ENCODE measurements around the gene PPP2R5E.

PPP2R5E gene

DNA sequence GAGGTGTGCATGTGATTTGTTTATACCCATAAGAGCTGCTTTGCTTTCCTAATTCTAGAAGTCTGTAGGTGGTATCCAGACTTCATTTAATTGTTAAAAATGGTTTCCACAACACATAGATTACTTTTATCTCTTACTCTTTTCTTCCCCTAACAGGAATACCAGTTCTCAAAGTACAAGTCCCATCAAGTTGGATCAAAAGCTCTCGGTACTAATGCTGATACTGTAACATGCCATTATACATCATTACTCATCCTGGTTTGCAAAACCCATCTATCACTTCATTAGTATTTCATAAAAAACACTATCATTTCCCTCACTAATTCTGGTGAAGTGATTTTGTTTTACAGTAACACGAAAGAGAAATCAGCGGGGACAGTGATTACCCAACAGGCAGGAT, 94.3 kb downstream of the PPP2R5E start:
- no peak for DNase-seq
- no peak for TF ChIP-seq POLR2A (IDR thresholded peaks at IDR 0.05; ENCODE audit: low read length)
- TF ChIP-seq GATA1 (IDR thresholded peaks at IDR 0.05; ENCODE audit: low read depth, low read length) = no peak

DNA sequence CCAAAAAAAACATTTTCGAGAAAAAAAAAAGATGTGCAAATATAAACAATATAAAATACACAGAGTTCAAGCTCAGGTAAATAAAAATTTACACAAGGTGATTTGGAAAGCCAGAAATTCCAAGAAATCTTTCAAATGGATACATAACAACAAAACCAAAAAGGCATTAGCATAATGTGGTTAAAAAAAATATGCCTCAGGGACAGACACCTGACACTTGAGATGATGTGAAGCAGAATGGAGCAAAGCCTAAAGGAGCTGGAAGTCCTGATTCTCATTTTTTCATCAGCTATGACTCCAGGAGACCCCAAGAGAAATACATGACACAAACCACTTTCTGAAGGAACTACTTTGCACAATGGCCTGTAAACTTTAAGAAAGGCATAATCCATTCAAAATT, 98.6 kb downstream of the PPP2R5E start:
- no peak for DNase-seq
- TF ChIP-seq POLR2A (IDR thresholded peaks at IDR 0.05; ENCODE audit: low read length) (no peak), GATA1 (IDR thresholded peaks at IDR 0.05; ENCODE audit: low read depth, low read length) (no peak)

DNA sequence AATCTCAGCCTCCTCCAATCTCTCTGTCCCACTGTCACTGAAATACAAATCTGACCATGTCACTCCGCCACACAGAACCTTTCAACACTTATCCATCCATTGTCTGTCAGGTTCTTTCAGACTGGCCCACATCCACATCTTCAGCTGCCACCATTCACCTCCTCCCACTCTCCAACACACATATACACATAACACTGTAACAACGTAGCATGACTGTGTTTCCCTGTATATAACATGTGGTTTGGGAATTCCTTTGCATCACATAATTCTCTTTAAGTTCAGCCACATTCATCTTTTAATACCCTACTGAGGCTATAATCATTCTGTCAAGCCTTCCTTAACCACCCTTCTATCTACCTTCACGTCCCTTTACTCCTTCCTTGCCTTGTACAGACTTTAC, 99.2 kb downstream of the PPP2R5E start:
- TF ChIP-seq POLR2A (IDR thresholded peaks at IDR 0.05; ENCODE audit: low read length) (no peak), GATA1 (IDR thresholded peaks at IDR 0.05; ENCODE audit: low read depth, low read length) (no peak)
- DNase-seq = no peak

DNA sequence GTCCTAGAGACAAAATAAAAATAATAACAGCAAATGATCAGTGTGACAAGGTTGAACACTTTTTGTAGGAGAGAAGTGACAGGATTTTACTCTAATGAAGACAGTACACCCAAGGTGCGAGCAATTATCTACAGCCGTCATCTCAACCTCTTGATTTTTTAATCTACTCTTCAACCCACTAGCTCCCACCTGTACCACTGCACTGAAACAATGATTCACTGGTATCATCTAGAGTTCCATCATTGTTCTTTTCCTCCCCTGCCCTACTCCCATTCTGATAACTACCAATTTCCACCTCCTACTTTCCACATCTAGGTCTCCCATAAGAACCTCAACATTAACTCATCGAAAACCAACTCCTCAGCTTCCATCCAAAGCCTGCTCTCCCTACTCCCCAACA, 99.8 kb downstream of the PPP2R5E start:
- no peak for DNase-seq
- TF ChIP-seq GATA1 (IDR thresholded peaks at IDR 0.05; ENCODE audit: low read depth, low read length) = no peak

DNA sequence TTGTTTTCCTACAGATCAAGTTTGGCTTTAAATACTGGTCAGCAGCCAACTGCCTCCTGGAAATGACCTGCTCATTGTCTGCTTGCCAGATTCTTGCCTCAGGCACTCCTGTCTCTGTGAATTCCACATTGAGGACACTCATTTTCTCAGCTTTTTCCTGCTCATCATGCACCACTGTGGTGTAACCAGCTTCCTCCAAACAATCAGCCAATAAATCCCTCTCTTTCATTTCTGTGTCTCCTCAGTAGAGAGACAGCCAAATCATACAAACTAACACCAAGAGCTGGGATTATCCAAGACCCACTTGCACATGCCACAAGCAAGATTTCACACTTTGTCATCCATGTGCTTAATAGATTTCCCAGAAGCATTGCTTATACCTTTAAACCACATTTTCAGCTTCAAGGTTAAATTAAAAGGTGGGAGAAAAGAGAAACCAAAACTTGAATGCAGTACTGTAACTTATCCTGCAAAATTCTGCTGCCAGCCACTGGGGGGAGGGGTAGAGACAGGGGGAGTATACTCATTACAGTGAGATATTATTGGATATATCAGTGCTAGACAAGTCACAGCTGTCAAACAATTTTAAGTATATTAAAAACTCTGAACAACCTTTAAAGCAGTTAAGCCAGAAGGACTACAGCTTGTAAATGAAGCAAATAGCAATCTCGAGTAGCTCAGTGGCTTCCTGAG, 105.0 kb downstream of the PPP2R5E start:
- DNase-seq = peak; percentile 49 to 68
- TF ChIP-seq POLR2A (IDR thresholded peaks at IDR 0.05; ENCODE audit: low read length) = no peak
- no peak for TF ChIP-seq GATA1 (IDR thresholded peaks at IDR 0.05; ENCODE audit: low read depth, low read length)

DNA sequence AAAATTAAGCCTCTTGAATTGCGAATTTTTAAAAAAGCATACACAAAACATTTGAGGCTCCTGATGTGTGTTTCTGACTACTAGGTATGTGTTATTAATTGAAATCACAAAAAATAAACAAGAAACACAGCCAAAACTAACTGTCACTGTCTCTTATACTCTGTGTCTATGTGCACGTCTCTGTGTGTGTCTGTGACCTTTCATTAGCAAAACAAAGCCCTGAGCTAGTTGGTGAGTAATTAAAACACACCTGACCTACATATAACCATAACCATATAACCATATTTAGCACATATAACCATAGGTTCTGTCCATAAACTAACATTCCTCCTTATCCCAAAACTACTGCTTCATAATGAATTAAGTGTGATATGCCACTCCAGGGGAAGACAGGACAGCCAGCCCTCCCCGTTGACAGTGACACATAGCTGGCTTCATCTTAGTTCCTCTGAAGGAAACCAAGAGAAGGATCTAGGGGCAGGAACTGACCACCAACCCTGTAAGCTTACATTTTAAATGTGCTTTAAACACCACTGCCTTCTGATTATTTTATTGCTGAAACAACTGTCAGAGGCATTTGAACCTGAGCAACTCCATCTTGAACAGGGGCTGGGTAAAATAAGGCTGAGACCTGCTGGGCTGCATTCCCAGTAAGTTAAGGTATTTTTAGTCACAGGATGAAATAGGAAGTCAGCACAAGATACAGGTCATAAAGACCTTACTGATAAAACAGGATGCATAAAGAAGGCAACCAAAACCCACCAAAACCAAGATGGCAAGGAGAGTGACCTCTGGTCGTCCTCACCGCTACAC, 106.7 kb downstream of the PPP2R5E start:
- DNase-seq = no peak
- TF ChIP-seq POLR2A (IDR thresholded peaks at IDR 0.05; ENCODE audit: low read length) (no peak), GATA1 (IDR thresholded peaks at IDR 0.05; ENCODE audit: low read depth, low read length) (no peak)

DNA sequence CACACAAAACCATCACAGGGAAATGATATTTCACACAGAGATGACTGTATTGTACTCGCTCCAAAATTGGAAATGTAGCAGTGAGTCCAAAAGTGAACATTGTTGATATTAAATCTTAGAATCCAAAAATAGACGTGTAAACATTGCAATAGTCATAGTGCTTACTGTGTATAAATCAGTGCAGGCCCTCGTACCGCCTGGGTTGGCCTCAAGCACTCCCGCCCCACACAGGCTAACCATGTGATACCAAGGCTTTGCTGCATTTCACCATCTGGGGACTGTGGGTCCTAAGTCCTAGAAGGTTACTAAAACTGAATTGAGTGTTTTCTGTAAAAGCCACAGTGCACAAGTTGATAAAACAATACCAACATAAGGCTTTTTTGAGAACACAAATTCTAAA, 107.3 kb downstream of the PPP2R5E start:
- DNase-seq = no peak
- no peak for TF ChIP-seq POLR2A (IDR thresholded peaks at IDR 0.05; ENCODE audit: low read length)
- TF ChIP-seq GATA1 (IDR thresholded peaks at IDR 0.05; ENCODE audit: low read depth, low read length) = no peak

DNA sequence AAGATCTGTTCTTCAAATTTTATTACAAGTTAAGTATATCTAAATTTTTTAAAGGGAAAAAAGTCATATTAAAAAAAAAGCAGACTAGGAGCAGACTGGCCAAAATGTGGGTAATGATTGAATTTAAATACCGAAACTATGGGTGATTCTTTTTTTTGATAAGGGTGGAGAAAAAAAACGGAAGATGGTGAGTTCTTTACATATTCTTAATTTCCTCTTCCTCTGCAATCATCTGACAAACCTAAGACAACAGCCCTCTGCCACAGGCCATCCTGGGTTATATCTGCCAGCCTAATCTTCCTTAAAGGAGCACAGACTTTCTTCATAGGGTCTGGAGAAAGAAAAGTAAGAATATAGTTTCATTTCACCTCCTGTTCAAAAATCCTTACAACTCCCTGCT, 108.0 kb downstream of the PPP2R5E start:
- DNase-seq = no peak
- TF ChIP-seq GATA1 (IDR thresholded peaks at IDR 0.05; ENCODE audit: low read depth, low read length) (no peak), POLR2A (IDR thresholded peaks at IDR 0.05; ENCODE audit: low read length) (no peak)

DNA sequence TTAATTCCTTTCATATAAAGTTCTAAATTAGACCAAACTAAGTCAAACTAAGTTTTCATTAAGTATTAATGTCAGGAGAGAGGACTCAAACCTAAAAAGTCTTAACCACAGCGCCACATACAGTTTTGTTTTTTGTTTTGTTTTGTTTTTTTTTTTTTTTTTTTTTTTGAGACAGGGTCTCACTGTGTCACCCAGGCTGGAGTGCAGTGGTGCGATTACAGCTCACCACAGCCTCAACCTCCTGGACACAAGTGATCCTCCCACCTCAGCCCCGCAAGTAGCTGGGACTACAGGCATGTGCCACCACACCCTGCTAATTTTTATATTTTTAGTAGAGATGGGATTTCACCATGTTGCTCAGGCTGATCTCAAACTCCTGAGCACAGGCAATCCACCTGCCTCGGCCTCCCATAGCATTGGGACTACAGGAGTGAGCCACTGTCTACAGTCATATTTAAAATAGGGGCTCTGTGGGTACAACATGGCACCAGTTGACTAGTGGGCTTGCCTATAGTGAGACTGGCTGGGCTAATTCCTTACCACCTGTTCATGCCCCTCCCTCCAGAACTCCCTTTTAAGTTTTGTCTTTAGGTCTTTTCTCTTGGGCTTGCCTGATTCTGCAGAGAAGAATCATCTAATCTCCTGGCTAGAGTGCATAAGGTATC, 110.2 kb downstream of the PPP2R5E start:
- DNase-seq = no peak
- TF ChIP-seq POLR2A (IDR thresholded peaks at IDR 0.05; ENCODE audit: low read length) (no peak), GATA1 (IDR thresholded peaks at IDR 0.05; ENCODE audit: low read depth, low read length) (no peak)

DNA sequence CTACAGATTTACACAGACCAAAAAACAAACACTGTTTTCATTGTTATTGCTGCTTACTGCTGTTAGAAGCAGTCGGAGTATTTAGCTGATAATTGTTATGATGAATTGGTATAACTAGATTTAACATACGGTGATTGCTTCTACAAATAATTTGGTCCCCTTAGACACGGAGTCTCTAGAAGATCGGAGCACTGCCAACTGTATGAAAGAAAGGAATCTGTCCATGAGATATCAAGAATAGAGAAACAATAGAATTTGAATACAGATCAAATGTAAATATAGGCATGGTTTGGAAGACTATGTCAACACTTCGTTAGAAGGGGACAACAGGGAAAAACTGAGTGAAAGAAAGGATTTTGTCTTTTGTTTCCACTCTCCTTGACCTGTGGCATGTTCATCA, 110.9 kb downstream of the PPP2R5E start:
- TF ChIP-seq GATA1 (IDR thresholded peaks at IDR 0.05; ENCODE audit: low read depth, low read length) (no peak), POLR2A (IDR thresholded peaks at IDR 0.05; ENCODE audit: low read length) (no peak)
- DNase-seq = no peak

DNA sequence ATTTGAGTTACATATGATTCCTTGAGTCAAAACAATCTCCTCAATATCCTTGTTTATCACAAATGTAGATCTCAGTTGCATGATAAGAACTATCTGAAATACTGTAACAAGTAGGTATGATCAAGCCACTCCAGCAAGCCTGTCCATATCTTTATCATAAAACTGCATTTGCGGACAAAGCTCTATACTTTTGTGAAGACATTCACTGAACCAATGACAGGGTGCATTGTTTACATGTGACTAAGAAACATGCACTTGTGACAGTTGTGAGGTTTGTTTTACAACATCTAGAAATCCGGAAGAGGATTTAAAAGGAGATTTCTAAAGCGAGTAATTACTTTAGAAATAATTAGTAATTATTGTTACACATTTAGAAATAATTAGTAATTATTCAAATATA, 111.7 kb downstream of the PPP2R5E start:
- TF ChIP-seq GATA1 (IDR thresholded peaks at IDR 0.05; ENCODE audit: low read depth, low read length) = no peak
- no peak for TF ChIP-seq POLR2A (IDR thresholded peaks at IDR 0.05; ENCODE audit: low read length)
- peak in 1 of 2 experiments; percentile 6 for DNase-seq

DNA sequence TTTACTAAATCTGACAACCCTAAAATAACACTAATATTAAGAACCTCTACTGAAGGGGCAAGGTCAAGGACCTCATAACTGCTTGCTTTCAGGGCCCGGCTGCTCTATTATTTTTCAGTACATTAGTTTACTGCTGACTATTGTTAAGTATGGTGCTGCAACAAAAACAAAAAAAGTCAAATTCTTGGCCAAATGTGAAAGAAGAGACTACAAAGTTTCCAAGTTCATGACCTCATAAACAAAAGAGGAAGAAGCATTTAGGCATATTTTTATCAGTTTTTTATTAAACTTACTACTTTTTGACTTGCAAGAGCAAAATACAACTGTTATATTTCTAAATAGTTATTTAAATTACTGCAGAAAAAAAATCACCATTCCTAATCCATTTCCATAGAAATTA, 114.7 kb downstream of the PPP2R5E start:
- no peak for DNase-seq

DNA sequence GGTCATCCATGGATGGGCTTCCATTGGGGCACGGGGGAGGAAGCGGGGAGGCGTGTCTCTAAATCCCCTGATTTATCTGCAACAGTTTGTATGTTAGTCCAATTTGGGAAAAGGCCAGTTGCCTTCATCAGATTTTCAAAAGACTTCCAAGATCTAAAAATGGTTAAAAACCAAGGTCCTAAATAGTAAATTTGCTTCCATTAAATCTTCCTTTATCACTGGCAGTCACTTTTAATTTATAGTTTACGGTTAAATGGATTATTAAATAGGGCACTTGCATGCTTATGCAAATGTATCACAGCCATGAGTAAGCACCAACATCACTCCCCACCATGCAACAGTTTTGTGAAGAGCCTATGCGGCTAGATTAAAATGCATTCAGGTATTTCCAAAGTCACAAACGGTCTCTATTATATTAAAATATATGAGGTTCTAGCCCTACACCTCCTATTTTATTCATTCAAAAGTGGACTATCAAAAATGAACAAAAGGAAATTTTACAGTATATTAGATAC, 116.3 kb downstream of the PPP2R5E start:
- TF ChIP-seq POLR2A (IDR thresholded peaks at IDR 0.05; ENCODE audit: low read length) = no peak
- TF ChIP-seq GATA1 (IDR thresholded peaks at IDR 0.05; ENCODE audit: low read depth, low read length) = no peak
- DNase-seq = no peak

More for the DNA sequence above, 114.7 kb downstream of the PPP2R5E start:
- TF ChIP-seq GATA1 (IDR thresholded peaks at IDR 0.05; ENCODE audit: low read depth, low read length) (no peak), POLR2A (IDR thresholded peaks at IDR 0.05; ENCODE audit: low read length) (no peak)

DNA sequence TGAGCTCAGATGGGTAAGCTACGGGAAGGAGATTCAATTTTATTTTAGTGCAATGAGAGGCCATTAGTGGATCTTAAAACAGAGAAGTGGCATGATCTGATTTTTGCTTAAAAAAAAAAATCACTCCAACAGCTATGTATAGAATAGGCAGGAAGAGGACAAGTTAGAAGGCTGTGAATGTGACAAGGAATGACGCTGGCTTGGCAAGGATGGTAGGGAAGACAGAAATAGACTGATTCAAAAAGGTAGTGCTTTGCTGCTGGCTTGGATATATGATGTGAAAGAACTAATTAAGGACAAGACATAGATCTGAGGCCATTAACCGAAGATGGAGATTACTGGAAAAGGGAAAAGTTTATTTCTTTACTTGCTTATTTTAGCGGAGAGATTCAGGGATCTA, 119.3 kb downstream of the PPP2R5E start:
- no peak for TF ChIP-seq POLR2A (IDR thresholded peaks at IDR 0.05; ENCODE audit: low read length)
- TF ChIP-seq GATA1 (IDR thresholded peaks at IDR 0.05; ENCODE audit: low read depth, low read length) = no peak
- no peak for DNase-seq
